Suppressor macrophage treated with lipopolysaccharide for 4 hours (primary cell): ENCODE data around the gene ATP1A1.
A peak's percentile ranks its signal among the peaks of the same experiment; 100 is the strongest.

Source experiments
- DNase-seq: peaks from one replicate; pipeline ENCODE4 v3.0.0-alpha.2; 2020

ATP1A1 gene

DNA sequence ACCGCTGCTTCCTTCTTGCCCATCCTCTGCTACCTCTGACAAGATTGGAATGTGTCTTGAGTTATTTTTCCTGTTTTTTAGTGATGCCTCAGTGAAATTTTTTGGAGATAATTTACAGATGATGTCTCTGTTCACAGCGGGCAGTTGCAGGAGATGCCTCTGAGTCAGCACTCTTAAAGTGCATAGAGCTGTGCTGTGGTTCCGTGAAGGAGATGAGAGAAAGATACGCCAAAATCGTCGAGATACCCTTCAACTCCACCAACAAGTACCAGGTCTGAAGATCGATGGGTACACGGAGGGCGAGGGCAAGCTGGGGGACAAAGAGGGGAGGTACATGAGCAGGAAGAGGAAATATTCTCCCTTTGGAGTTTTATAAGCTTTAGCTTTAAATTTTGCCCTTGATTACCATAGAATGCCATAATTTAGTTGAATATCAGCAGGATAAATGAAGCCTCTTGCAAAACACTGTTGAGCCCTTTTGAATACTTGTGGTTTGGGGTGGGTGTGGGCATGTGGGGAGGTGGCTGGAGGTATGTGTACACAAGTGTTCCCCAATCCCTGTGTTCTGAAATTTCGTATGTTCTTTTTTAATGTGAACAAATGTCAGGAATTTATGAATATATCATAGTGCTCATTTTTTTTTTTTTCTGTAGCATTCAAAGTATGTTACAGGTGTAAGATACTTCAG, 19.8 kb downstream of the ATP1A1 start:
- no peak for DNase-seq

DNA sequence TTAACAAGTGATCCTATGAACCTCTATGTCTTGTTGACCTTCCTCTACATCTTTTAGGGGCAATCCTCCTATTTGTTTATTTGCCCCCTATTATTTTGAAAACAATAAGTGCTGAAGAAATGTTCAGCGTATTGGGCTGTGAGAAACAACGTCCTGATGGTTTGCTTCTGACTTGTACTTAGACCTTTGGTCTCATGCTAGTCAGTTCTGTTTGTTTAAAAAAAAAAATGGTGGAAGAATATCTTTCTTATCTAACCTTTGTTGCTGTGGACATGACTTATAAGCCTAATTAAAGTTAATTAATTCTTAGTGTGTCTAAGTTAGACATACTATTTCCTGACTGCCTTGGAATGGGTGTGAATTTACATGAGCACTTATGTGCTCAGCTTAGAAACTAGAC, 20.7 kb downstream of the ATP1A1 start:
- no peak for DNase-seq

DNA sequence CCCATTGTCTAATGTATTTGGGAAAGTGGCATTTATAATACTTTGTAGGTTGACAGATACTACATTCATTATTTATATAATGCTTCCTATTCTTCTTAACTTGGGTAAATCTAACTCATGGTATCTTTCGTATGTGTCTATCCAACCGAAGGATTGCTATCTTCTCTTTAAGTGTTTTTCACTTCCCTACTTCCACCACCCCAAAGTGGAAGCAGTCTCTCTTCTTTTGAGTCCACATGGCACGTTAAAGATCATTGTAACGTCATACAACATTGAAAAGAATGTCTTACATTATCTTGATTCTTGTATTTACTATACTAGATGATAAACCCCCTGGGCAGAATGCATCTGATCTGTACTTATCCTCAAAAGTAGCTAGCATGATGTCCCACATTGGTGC, 21.2 kb downstream of the ATP1A1 start:
- no peak for DNase-seq

DNA sequence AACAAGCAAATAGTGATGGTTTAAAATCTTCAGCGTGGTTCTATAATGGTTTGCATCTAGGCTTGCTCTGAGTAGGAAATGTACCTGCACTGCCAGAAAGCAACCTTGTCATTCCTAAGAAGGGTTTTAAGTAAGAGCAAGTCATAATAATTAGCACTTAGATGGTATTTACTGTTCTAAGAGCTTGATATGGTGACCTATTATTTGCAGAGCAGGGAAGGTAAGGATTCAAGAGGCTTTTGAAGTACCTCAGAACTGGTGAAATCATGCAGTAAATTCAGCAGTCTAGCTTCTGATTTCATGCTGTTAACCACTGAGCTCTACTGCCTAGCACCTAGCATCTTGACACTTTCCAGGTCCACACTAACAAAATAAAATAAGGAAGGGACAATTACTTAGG, 23.7 kb downstream of the ATP1A1 start:
- DNase-seq, result no peak

- DNase-seq, result no peak
These were observed 24.7 kb downstream of the ATP1A1 start for GRCh38 chr1:116397728-116398127.

GRCh38 chr1:116400780-116401179, 27.7 kb downstream of the ATP1A1 start:
- no peak for DNase-seq

- no peak for DNase-seq
These were observed 28.7 kb downstream of the ATP1A1 start for GRCh38 chr1:116401646-116402176.

DNA sequence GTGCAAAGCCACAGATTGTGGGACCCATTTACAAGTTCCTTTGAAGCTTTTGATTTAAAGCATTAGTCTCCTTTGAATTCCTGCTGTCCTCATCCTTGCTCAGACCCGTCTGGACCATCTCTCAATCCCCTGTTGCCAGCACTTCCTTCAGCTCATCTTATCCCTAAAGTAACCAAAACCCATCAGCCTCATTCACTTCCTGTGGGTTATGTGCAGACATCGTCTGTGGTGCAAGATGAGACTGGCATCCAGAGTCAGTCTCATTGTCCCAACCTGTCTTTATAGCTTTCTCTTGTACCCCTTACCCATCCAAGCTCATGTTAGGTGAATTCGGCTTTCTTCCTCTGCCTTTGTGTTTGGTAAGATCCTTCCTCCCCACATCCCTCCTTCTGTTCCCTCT, 29.3 kb downstream of the ATP1A1 start:
- DNase-seq, result no peak

DNA sequence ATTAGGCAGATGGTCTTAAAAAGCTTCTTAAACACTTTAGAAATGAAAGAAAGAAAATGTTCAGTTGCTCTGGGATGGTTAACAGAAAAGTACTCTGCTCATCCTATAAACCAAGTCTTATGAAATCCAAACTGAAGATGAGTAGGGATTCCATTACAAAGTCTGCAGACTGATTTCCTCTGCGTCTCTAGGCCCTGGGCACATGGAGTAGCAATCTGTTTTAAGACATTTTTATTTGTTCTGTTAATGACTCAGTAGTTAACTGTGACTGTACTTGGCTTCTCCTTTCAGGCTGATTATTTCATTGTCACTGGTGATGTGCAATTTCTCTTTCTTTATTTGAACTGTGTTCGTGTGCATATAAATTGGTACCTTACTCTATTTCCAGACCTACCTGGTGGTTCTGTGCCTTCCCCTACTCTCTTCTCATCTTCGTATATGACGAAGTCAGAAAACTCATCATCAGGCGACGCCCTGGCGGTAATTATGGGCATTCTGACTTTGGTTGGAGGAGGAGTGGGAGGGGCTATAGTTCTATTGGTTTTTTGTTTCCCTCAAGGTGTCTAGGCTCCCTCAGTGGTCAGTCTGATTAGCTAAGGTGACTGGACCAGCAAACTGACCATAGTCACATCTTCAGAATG, 30.6 kb downstream of the ATP1A1 start:
- DNase-seq, result no peak

DNA sequence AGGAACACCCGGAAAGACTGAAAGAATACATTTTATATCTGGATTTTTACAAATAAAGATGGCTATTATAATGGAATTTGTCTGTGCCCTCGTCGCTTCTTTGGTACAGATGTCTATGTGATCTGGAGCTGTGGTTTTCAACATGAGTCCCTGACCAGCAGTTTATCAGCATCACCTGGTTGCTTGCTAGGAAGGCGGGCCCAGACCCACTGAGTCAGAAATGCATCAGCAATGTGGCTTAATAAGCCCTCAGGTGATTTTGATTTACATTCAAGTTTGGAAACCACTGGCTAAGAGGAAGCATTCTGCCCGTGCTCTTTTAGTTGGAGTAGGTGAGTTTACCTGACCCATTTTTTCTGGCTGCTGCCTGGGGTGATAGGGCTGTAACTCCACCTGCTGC, 31.7 kb downstream of the ATP1A1 start:
- DNase-seq, result no peak

DNA sequence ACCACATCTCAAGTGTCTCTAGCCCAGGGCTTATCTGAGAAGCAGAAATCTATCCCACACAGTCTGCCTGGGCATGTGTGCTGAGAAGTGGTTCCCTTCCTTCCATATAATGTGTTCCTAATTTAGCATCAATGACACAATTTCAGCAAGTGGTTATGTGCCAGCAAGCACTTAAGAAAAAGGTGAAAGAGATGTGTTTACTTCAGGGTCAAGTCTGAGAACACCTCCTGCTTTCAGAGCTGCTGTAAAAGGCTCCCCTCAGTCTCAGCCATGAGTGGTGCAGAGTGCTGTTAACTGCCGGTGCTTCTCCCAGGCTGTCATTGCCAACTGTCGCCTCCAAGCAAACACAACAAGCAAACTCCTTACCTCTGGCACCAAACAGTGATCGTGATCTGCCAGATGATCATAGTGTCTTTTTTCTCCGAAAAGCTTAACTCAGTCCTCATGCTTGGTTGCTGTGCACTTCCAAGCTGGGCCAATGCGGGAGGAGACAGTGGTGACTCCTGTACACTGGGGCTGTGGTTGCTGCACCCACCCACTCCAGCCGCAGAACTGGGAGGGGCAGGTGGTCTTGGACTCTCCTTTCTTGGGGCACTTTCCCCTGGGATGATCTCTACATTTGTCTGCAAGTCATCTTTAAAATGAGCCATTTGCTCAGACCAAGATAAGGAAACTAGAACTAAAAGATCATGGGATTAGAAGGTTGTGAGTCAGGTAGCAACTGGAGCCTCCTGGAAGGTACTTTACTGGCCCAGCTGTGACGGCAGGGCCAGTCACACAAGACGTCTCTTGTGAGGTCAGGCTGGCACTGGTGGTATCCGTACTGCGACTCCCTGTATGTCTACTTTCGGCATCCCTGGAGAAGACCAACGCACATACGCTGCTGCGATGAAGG, 32.4 kb downstream of the ATP1A1 start:
- no peak for DNase-seq

GRCh38 chr1:116407033-116407432, 34.0 kb downstream of the ATP1A1 start:
- DNase-seq, result no peak

- DNase-seq, result no peak
These were observed 35.1 kb downstream of the ATP1A1 start for GRCh38 chr1:116408193-116408592.

- DNase-seq, result no peak
These were observed 36.0 kb downstream of the ATP1A1 start for GRCh38 chr1:116408803-116409720.

GRCh38 chr1:116409751-116410191, 36.7 kb downstream of the ATP1A1 start:
- DNase-seq, result peak; percentile 29

- DNase-seq, result peak; percentile 73
These were observed 38.9 kb downstream of the ATP1A1 start for GRCh38 chr1:116411784-116412479.

DNA sequence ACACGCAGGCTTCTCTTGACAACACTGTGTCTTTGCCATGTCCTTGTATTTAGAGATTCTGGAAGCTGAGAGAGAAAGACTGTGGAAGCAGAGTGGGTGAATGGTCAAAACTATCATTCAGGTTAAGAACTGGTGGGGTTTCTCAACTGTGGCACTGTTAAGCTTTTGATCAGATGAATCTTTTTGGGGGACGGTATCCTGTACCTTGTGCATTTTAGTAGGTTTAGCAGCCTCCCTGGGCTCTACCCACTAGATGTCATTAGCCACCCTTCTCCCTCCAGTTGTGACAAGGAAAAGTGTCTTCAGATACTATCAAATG, 39.4 kb downstream of the ATP1A1 start:
- no peak for DNase-seq

DNA sequence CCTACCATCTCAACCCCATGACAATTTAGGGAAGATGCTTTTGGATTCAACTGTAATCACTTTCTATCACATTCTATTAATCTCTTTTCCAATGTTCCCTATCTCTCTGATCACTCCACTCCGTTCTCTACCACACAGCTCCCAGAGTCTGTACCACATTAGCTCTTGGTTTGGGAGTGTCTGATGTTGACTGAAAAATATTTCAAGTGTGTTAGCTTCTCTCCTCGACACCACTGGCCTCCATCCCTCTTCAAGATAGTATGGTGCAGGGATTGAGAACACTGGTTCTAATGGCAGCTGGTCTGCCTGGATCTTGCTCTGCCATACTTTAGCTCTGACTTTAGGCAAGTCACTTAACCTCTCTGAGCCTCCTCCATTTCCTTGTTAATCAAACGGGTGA, 39.9 kb downstream of the ATP1A1 start:
- DNase-seq, result no peak

GRCh38 chr1:116413414-116413813, 40.4 kb downstream of the ATP1A1 start:
- DNase-seq, result no peak

DNA sequence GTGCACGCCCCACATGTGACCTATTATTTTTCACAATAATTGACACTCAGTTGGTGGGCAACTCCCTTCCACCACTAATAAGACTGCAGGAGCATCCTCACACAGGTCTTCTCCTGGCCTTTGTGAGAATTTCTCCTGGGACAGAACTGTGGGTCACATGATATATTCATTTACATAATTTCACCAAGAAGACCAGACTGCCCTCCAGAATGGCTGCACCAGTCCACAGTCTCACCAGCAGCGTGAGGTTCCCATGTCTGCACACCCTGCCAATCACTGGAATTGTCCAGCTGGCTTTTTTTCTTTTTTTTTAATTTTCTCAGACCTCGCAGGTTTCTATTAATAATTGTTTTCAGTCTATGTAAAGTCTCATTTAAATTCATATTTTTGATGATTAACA, 41.3 kb downstream of the ATP1A1 start:
- DNase-seq, result no peak

GRCh38 chr1:116415200-116415698, 42.2 kb downstream of the ATP1A1 start:
- no peak for DNase-seq
